GM21381 (cell line): ENCODE measurements around the gene NTM.

Experiments
- ATAC-seq: cut with Tn5 transposase; IDR thresholded peaks from one replicate; pipeline ENCODE4 v1.9.1; 2021; ENCODE audit warnings: mild to moderate bottlenecking, moderate library complexity; ENCODE audit not compliant: unreplicated experiment

The NTM gene

DNA sequence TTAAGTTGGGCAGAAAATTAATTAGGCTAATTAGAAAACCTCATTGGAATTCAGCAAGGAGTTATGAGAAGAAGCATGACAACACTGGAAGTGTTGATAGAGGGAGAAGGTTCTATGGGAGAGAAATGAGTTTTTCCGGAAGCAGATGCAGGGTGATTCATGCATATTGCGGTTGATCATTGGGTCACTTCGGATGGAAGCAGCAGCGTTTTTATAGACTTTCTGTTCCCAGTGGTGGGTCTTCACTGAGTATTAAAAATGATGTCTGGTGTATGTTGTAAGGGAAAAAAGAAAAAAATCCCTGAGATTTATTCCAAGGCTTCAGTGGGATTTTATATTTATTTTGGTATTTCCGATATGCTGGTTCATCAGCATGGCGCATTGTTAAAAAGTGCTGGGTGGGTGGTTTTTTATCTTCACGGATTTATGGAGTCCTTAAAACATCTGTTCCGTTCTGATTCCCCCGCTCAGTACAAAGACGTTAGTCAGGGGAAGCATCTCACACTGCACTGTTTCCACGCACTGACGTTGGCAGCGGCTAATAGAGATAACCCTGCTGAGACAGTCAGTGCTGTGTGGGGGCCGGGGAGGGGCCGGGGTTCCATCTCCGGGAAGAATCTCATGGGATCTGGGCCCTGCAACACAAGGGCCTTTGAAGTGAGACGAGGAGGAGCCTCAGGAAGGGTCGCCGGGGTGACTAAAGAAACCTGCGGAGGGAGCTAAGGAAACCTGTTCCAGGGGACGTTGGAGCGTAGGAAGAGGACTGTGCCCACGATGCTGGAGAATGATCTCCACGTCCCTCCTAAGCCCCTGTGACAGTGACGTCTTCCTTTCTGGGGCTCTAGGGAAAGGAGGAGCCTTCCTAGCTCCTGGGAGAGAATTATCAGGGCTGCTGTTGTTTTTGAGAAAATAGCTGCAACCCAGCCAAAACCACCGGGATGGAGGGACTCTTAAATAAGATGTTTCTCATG is 390.0 kb downstream of the NTM start:
- ATAC-seq, result no peak

DNA sequence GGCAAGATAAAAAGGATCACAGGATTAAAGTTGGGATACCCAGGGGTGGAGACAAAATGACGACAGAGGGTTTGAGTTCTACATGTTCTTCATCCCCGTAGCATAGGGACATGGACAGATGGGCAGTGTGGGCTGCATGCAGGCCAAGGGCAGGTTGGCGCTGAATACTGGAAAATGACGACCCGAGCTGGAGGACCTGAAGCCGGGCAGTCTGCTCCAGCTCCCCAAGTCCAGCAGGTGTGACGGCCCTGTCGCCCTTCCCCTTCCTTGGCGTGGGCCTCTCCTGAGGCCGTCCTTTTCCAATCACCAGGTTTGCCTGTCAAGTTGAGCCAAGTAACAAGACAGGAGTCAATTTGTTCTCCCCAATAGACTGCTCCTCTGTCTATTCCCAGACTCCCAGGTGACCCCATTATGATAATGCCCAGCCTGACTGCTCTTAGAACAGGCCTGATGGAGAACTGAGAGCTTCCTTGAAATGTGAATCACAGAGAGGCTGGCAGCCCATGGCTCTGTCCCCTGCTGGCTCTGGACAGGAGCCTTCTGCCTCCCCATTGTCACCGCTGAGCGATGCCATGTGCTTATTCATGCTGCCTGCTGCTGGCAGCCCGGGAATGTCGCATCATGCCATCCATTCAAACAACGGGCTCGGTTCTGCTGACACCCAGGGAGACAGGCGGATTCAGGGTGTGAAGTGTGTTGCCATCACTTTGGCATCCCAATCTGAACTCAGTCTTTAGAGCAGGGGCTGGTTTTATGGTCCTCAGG is 392.1 kb downstream of the NTM start:
- no peak for ATAC-seq

DNA sequence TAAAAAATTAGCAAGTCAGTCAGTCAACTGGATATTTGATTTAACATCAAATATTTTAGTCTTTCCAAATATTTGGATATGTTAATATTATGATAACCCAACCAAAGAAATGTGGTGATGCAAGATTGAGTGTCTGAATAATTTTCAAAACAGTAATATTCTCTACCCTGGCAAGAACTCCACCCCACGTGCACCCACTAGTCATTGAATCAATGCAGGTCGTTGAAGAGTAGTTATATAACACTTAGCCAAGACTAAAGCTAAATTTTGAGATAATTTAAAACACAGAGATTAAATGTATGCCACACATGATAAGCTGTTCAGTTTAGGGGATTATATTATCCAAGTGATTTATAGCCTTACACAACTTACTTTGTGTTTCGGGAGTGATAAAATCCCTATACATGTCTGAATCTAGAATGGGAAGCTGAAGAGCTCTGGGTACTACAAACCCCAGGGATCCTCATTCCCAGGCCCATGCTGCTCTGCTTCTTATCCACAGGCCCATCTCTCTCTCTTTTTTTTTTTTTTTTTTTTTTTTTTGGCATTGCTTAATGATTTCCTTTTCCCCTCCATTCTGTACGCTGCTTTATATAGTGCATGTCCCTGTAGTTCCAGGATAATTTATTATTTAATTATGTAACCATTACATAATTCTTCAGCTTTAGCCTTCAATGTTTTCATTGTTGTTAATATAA is 392.9 kb downstream of the NTM start:
- ATAC-seq, result no peak

DNA sequence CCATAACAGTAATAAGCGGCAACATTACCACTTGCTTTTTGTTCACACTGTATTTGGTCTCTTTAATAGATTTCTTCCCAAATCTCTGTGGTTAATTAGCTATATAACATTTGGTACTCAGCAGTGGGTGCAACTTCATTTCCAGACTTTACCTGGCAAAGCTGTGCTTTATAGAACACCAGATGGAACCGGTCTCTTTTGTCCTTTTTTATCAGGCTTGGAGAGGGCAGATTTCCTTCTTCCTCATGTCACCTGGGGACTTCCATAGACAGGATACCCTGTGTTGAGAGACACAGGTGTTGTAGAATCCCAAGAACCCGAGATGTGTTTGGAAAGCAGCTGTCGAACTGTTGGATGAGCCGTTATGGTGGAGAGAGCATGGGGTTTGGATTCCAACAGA is 393.7 kb downstream of the NTM start:
- no peak for ATAC-seq

DNA sequence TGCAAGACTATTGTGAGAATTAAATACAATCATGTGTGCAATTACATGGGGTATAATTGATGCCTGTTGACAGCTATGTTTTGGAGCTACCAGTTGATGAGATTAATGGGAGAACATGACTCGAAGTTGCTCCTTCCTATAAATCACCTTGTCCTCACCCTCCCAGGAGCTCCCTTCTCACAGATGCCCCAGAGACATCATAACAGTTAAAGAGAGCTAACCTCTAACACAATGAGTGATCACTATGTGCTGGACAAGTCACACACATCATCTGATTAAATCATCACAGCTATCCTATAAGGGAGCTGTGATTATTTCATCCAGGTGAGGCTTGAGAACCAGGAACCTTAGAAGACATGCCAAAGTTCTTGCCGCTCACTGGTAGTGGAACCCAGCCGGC is 394.2 kb downstream of the NTM start:
- ATAC-seq, result no peak

DNA sequence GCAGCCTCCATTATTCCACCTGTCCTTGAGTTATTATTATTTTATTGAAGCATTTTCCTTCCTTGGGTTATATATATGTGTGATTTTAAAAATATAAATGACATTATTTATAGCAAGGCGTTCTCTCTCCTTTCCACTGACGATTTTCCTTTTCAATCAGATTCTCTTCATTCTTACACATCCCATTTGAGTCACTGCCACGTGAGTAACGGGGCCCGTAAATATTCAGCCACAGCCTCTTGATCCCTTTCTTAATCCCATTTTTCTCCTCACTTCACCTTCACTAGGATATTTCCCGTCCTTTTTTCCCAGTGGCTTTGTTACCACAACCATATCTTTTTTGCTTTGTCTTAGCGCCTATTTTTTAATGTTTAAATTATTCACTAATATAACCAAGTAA is 396.2 kb downstream of the NTM start:
- ATAC-seq, result no peak

DNA sequence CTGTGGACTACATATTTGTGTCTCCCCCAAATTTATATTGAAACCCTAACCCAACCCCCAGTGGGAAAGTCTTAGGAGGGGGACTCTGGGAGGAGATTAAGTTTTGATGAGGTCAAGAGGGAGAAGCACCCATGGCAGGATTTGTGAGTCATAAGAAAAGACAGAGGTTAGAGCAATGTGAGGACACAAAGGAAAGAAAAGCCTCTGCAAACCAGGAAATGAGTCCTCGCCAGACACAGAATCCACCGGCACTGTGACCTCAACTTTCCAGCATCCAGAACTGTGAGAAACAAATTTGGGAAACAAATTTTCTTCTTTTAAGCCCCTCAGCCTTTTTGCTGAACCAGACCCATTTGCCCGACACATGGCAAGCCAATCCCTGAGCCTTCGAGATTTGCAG is 397.0 kb downstream of the NTM start:
- ATAC-seq, result no peak

DNA sequence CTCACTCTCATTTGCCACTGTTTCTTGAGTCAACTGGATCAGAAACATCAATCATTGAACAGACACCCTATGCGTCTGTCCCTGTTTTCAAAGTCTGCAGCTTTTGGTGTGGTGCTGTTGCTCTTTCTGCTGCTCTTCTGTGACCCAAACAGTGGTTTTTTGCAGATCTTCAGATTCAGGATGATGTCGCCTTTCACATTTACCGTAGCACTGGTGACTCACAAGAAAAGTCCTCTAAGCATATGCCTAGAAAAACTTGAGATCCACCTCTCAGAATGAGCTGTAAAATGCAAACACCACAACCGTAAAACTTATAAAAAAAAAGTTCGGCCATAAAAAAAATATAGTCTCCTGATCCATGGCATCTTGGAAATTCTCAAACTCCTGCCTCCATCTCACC is 400.4 kb downstream of the NTM start:
- no peak for ATAC-seq

DNA sequence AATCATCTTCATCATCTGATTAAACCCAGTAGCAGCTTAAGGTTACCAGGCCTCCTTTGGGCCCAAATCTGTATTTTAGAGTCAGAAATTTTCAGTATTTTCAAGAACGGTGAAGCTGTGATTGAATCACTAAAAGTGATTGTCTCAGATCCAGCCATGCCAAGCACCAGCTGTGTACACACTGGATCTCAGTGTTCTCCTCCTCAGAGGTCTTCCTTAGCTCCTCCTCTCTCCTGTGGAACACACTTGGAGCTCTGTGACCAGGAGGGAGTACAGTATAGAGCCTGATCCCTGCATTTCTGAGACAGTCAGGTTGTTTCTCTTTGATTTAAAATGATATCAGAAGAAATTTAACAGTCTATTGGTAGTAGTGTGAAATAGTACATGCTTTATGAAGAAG is 401.1 kb downstream of the NTM start:
- no peak for ATAC-seq

DNA sequence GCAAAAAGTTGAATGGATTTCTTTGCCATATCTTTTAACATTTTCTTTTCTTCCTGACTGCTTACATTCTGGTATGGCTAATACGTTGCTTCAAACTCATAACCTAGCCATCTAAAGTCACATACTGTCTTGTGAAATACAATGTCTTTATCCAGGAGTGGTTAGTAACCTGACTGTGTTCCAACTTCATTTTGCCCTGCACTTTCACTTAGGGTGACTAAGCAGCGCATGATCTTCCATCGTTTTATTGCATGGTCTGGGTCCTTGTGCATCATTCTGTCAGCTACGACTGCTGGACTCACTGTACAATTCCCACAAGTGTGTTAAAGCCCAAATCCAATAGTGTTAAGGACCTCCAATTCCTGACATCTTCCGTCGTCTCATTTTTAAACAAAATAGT is 403.2 kb downstream of the NTM start:
- no peak for ATAC-seq

DNA sequence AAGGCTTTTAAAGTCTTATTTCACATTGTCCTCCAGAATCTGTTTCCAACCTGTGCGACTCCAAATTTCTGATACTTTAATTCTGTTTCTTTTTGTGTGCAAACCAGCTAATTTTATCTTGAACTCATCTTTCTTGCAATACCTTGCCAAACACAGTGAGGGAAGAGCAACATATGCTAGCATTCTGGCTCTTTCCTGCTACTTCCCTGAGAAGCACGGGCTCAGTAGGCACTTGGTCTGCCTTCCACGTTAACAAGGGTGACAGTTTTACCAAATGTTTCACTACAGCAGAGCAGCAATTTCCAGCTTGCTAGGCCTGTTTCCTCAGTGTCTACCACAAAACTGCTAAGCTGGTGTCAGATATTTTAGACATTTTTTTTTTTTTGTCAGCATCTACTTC is 405.8 kb downstream of the NTM start:
- no peak for ATAC-seq

DNA sequence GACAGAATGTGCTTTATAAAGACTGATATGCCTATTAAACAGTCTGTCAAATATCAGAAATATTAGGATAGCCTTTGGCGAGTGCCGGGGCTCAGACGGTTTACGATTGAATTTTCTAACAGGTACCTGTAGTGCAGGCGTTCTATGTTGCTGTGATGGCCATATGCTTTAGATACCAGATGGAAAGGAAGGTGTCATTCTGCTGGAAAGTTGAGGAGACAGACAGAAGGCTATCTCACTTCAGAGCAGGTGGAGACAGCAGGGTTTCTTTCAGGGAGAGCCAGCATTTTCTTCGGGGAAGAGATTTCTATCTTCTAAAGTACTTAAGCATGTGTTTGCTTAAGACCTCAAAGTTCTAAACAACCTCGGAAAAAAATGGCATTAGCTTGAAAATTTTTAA is 415.4 kb downstream of the NTM start:
- no peak for ATAC-seq

DNA sequence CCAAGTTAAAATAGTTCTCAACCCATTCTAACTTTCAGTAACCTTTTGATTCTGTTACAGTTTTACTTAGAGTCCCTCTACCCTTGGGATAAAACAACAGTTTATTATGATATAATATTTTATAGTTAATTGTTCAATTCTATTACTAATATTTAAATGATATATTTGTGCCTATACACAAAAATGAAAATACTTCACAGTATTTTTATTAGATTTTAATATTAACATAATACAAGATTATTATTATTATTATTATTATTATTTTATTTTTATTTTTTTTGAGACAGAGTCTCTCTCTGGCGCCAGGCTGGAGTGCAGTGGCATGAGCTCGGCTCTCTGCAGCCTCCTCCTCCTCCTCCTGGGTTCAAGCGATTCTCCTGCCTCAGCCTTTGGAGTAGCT is 416.7 kb downstream of the NTM start:
- ATAC-seq, result no peak

DNA sequence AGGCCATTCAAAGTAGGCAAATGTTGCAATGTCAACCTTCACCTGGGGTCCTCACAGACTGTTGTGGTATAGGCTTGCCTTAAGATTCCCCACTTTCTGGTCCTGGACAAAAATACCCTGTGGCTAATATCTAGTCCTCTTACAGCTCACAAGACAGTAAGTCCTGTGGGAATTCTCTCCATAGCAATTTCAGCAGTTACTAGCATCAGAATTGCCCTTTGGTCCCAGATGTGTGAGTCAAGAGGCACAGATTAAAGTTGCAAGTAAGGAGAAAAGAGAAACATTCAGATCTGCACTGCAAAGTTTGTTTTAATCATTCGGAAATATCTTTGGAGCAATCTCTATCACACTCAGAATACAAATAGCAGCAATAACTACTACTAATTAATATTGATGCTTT is 420.2 kb downstream of the NTM start:
- ATAC-seq, result no peak

DNA sequence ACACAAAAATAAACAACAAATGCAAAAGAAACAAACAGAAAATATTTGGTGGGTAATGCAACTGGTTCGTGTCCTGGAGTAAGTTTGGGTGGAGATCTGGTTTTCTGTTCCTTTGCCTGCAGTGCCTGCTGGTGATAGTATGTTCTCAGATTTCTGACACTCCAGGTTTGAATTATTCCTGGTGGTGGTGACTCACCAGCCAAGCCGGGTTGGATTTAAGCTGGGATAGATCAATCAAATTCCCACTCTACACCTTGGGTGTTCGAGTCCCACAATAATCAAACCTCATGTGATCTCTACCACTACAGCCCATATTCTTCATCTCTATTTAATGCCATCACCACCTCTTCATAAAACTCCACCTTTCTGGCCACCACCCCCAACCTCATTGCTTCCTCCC is 421.8 kb downstream of the NTM start:
- no peak for ATAC-seq

DNA sequence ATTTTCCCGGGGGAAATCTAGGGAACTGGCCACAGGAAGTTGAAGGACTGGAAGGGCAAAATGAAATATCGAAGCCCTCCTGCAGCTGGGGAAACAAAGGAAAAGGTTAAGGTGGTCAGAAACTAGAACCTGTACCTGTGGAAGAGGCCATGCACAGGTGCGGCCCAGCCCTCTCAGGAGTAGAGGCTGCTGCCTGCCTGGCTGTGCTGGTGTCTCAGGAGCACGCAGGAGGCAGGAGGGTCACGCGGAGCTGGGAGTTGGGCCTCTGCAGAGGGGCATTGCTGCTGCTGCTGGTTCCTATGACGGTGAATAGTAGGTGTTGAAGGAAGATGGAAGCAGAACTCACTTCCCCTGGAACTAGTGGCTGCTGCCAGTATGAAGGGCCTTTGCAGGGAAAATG is 425.7 kb downstream of the NTM start:
- ATAC-seq, result no peak

DNA sequence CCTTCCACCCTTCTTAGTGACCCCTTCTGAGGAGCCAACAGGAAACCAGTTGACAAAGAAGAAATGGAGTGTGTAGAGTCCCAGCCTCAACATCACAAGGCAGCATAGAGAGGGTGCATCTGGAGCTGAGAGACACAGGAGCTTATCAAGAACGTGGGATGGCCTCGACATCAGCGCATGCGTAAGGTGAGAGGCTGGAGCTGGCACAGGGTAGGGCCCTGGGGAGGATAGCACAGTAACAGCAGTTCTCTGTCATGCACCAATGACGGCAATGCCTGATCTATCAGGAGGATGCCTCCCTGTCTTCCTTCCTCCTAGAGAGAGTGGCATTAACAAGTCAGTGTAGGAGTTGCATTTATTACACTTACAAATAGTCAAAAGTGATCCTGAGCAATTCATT is 426.1 kb downstream of the NTM start:
- no peak for ATAC-seq

DNA sequence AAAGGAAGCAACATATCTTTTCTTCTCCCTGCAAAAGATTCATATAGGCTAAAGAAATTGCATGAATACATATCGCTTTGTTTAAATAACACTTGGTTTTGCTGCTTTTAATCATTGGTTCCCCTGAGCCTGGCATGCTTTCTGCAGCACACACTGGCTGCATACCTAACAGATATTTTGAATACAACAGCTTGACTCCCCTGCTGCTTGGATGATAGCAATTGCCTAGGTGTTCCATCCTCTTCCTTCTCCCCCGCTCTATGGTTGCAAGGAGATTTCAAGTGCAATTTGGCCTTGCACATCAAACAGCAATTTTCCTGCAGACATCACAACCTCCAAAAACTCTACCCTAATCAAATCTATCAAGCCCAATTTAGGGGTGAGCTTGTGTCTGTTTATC is 430.0 kb downstream of the NTM start:
- ATAC-seq, result no peak

DNA sequence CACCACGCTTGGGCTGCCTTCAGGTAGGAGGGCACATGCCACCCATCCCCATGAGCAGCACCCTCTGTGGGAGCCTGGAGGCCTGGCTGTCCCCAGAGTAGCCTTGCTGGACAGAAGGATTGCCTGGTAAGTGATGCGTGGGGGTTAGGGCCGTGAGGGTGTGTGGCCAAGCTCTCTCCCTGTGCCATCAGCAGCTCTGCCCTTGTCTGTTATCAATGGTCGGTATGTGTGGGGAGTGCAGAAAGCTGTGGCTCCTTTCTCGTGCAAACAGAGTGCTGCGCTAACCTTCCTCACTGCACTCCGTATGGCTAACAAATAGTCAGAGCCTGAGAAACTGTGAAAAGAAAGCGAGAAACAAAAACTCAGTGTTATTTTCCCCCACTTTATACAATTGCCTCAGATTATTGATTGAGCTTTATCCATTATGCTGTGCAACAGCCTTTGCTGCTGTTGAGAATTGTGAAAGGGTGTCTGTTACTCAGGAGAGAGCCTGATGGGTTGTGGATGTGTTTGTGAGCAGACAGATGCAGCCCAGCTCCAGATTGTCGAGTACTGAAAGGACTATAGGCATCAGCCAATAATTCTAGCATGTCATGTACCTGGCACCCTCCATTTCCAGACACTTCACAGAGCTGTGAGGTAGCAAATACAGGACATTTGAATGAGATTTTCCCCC is 432.2 kb downstream of the NTM start:
- ATAC-seq, result no peak

DNA sequence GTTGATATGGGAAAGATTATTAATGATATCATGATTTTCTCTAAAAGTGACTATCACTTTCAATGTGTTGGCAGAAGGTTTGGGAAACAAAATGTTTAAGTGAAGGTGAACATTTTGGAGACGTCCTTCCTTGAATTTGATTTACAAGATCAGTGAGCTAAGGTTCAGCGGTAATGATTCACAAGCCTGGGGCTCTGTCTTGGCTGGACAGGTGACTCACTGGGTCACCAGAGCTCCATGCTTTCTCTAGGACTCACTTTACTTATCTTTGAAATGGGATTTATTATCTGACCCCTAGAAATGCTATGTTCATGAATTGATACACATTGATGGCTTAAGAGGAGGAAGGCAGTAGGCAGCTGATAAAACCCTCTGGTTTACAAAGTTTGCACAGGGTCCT is 437.5 kb downstream of the NTM start:
- no peak for ATAC-seq

DNA sequence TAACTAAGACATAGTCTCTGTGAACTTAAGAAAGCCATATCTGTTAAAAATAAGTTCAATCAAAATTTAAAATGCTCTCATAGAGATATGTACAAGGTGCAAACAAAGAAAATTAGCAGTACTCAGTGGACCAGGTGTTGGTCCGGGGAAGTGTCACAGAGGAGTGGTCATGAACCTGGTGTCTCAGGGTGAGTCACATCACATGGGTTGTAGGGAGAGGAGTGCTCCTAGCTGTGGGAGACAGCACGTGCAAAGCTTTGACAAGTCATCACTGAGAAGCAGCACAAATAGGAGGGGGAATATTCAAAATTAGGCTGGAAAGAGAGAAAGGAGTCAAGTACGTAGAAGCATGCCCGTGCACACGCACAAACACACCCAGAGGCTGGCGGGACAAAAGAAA is 438.1 kb downstream of the NTM start:
- no peak for ATAC-seq
